Activated naive CD4-positive, alpha-beta T cell treated with anti-CD3 and anti-CD28 coated beads for 36 hours (primary cell): ENCODE results near the gene ZBTB34. TPM values are rescaled to one million over a fixed set of nuclear protein-coding genes. Genes with fewer than 3 reads are reported as not detected.

Experiments
- CTCF ChIA-PET: fragments of 350-600 bp; sonication (Branson Sonifier 250); formaldehyde crosslinking; loops from one replicate; lab custom pipeline; 2021; ENCODE audit warnings: antibody characterized with exemption; lab: Charles Lee
- DNase-seq: peaks from one replicate; pipeline ENCODE4 v3.0.0-alpha.2; 2020
- H3K27ac Mint-ChIP-seq: one replicate; pipeline ENCODE4 v1.8.0; 2021; ENCODE audit warnings: mild to moderate bottlenecking, mixed read lengths
- H3K27me3 Mint-ChIP-seq: one replicate; pipeline ENCODE4 v1.8.0; 2021; ENCODE audit warnings: low read depth, mixed read lengths
- H3K36me3 Mint-ChIP-seq: one replicate; pipeline ENCODE4 v1.8.0; 2021; ENCODE audit warnings: low read depth, mixed read lengths
- H3K4me1 Mint-ChIP-seq: one replicate; pipeline ENCODE4 v1.8.0; 2021; ENCODE audit warnings: low read depth, mixed read lengths
- H3K4me3 Mint-ChIP-seq: one replicate; pipeline ENCODE4 v1.8.0; 2021; ENCODE audit warnings: mild to moderate bottlenecking, moderate library complexity, mixed read lengths
- H3K9me3 Mint-ChIP-seq: one replicate; pipeline ENCODE4 v1.8.0; 2021; ENCODE audit warnings: mixed read lengths
- intact Hi-C: fragments of 100-400 bp; cut with micrococcal nuclease; formaldehyde crosslinking; loops from one replicate; pipeline ENCODE4 v1.15.1; 2023
- total RNA-seq, 2 experiments: library from RNA; stranded (reverse); gene quantifications; one replicate each; pipeline ENCODE4 v1.2.3, GENCODE V29; 2021

Gene ZBTB34
- total RNA-seq, 2 experiments from 2014 or later, result 4.2 to 4.6 TPM

- H3K4me3 Mint-ChIP-seq, result no peak overlapping the region
- H3K27me3 Mint-ChIP-seq, result no peaks in the 10 kb centered on the region
- intact Hi-C loops, result no loop called here
- peaks cover 14% of the 10 kb centered on the region for H3K4me1 Mint-ChIP-seq
- CTCF ChIA-PET, result interaction anchor here (1.2 kb wide), 1 partner anchor 126 kb away, joined by 3 read pairs; no protein-coding TSS in a partner anchor
- DNase-seq, result no peak
- no peak overlapping the region for H3K27ac Mint-ChIP-seq
- H3K9me3 Mint-ChIP-seq, result no peaks in the 10 kb centered on the region
- H3K36me3 Mint-ChIP-seq, result peaks cover 24% of the 10 kb centered on the region
Measured at GRCh38 chr9:126832440-126832839, 28.0 kb upstream of the ZBTB34 start.

GRCh38 chr9:126833020-126833419 lies 27.4 kb upstream of the ZBTB34 start:
- Mint-ChIP-seq H3K27me3 (no peaks in the 10 kb centered on the region), H3K4me1 (peaks cover 19% of the 10 kb centered on the region), H3K27ac (no peak overlapping the region), H3K4me3 (no peak overlapping the region), H3K9me3 (no peaks in the 10 kb centered on the region), H3K36me3 (peaks cover 25% of the 10 kb centered on the region)
- intact Hi-C loops, result no loop called here
- DNase-seq, result no peak
- CTCF ChIA-PET, result no interaction called here

GRCh38 chr9:126833710-126834345 lies 26.6 kb upstream of the ZBTB34 start:
- intact Hi-C loops, result no loop called here

GRCh38 chr9:126834672-126835071 lies 25.8 kb upstream of the ZBTB34 start:
- DNase-seq, result no peak
- CTCF ChIA-PET, result interaction anchor here (0.6 to 1.0 kb wide), 2 partner anchors 15 to 130 kb away, joined by 3 to 4 read pairs; no protein-coding TSS in a partner anchor
- intact Hi-C loops, result no loop called here
- Mint-ChIP-seq H3K36me3 (peaks cover 23% of the 10 kb centered on the region), H3K27me3 (no peaks in the 10 kb centered on the region), H3K9me3 (no peaks in the 10 kb centered on the region), H3K4me3 (no peak overlapping the region), H3K27ac (no peak overlapping the region), H3K4me1 (peaks cover 23% of the 10 kb centered on the region)

More at GRCh38 chr9:126833710-126834345, 26.6 kb upstream of the ZBTB34 start:
- Mint-ChIP-seq H3K27ac (no peak overlapping the region), H3K36me3 (peaks cover 23% of the 10 kb centered on the region), H3K27me3 (no peaks in the 10 kb centered on the region), H3K4me1 (peaks cover 20% of the 10 kb centered on the region), H3K9me3 (no peaks in the 10 kb centered on the region), H3K4me3 (no peak overlapping the region)
- no peak for DNase-seq
- CTCF ChIA-PET, result interaction anchor here (0.7 to 1.0 kb wide), 2 partner anchors 14 to 33 kb away, joined by 3 to 4 read pairs; no protein-coding TSS in a partner anchor

- H3K4me1 Mint-ChIP-seq, result peaks cover 19% of the 10 kb centered on the region
- no peaks in the 10 kb centered on the region for H3K9me3 Mint-ChIP-seq
- intact Hi-C loops, result no loop called here
- CTCF ChIA-PET, result interaction anchor here (1.2 kb wide), 1 partner anchor 9 kb away, joined by 3 read pairs; no protein-coding TSS in a partner anchor
- H3K4me3 Mint-ChIP-seq, result no peak overlapping the region
- no peak for DNase-seq
- H3K36me3 Mint-ChIP-seq, result peaks cover 23% of the 10 kb centered on the region
- H3K27me3 Mint-ChIP-seq, result no peaks in the 10 kb centered on the region
- H3K27ac Mint-ChIP-seq, result no peak overlapping the region
Measured at GRCh38 chr9:126836216-126836615, 24.2 kb upstream of the ZBTB34 start.

GRCh38 chr9:126838055-126838811 lies 22.2 kb upstream of the ZBTB34 start:
- CTCF ChIA-PET, result no interaction called here
- intact Hi-C loops, result no loop called here
- Mint-ChIP-seq H3K9me3 (no peaks in the 10 kb centered on the region), H3K36me3 (peaks cover 19% of the 10 kb centered on the region), H3K4me3 (no peak overlapping the region), H3K27ac (no peak overlapping the region), H3K4me1 (peaks cover 19% of the 10 kb centered on the region), H3K27me3 (no peaks in the 10 kb centered on the region)
- DNase-seq, result no peak

- no peak for DNase-seq
- Mint-ChIP-seq H3K9me3 (no peaks in the 10 kb centered on the region), H3K27me3 (no peaks in the 10 kb centered on the region), H3K4me3 (no peak overlapping the region), H3K4me1 (peaks cover 21% of the 10 kb centered on the region), H3K36me3 (peaks cover 12% of the 10 kb centered on the region), H3K27ac (no peak overlapping the region)
- intact Hi-C loops, result no loop called here
- CTCF ChIA-PET, result no interaction called here
Measured at GRCh38 chr9:126838895-126839294, 21.5 kb upstream of the ZBTB34 start.

- Mint-ChIP-seq H3K36me3 (peaks cover 8% of the 10 kb centered on the region), H3K4me3 (no peak overlapping the region), H3K9me3 (no peaks in the 10 kb centered on the region), H3K4me1 (peaks cover 21% of the 10 kb centered on the region), H3K27me3 (no peaks in the 10 kb centered on the region), H3K27ac (no peak overlapping the region)
- CTCF ChIA-PET, result no interaction called here
- intact Hi-C loops, result no loop called here
- DNase-seq, result no peak
Measured at GRCh38 chr9:126839301-126839700, 21.1 kb upstream of the ZBTB34 start.

- DNase-seq, result no peak
- CTCF ChIA-PET, result interaction anchor here (1.2 kb wide), 1 partner anchor 136 kb away, joined by 4 read pairs; no protein-coding TSS in a partner anchor
- no peak overlapping the region for H3K27ac Mint-ChIP-seq
- H3K4me1 Mint-ChIP-seq, result peaks cover 16% of the 10 kb centered on the region
- H3K36me3 Mint-ChIP-seq, result peaks cover 1% of the 10 kb centered on the region
- H3K9me3 Mint-ChIP-seq, result no peaks in the 10 kb centered on the region
- intact Hi-C loops, result no loop called here
- peaks cover 1% of the 10 kb centered on the region for H3K27me3 Mint-ChIP-seq
- H3K4me3 Mint-ChIP-seq, result no peak overlapping the region
Measured at GRCh38 chr9:126842220-126842842, 18.1 kb upstream of the ZBTB34 start.

- CTCF ChIA-PET, result interaction anchor here (0.8 to 1.2 kb wide), 3 partner anchors 17 to 137 kb away, joined by 4 to 5 read pairs (median 4); partner anchors contain the start of gene ZBTB34
Measured at GRCh38 chr9:126842977-126843799, 17.3 kb upstream of the ZBTB34 start.

GRCh38 chr9:126844085-126844484 lies 16.4 kb upstream of the ZBTB34 start:
- H3K4me3 Mint-ChIP-seq, result no peak overlapping the region
- peaks cover 2% of the 10 kb centered on the region for H3K27me3 Mint-ChIP-seq
- no peak for DNase-seq
- CTCF ChIA-PET, result interaction anchor here (0.5 to 1.2 kb wide), 3 partner anchors 16 to 391 kb away, joined by 3 to 5 read pairs (median 4); partner anchors contain the start of gene ZBTB34
- no peaks in the 10 kb centered on the region for H3K9me3 Mint-ChIP-seq
- intact Hi-C loops, result no loop called here
- peaks cover 8% of the 10 kb centered on the region for H3K4me1 Mint-ChIP-seq
- no peak overlapping the region for H3K27ac Mint-ChIP-seq
- no peaks in the 10 kb centered on the region for H3K36me3 Mint-ChIP-seq

More at GRCh38 chr9:126842977-126843799, 17.3 kb upstream of the ZBTB34 start:
- H3K4me1 Mint-ChIP-seq, result peaks cover 11% of the 10 kb centered on the region
- H3K4me3 Mint-ChIP-seq, result no peak overlapping the region
- H3K27ac Mint-ChIP-seq, result no peak overlapping the region
- intact Hi-C loops, result no loop called here
- no peaks in the 10 kb centered on the region for H3K9me3 Mint-ChIP-seq
- DNase-seq, result no peak
- peaks cover 2% of the 10 kb centered on the region for H3K27me3 Mint-ChIP-seq
- no peaks in the 10 kb centered on the region for H3K36me3 Mint-ChIP-seq
